HG03103 (cell line): ENCODE data around the gene NFATC2.
A peak's percentile ranks its signal among the peaks of the same experiment; 100 is the strongest.
"Not testable (repeated sequence)": the region's sequence is repeated elsewhere in the genome, so short reads cannot be mapped to it uniquely, and the experiment has no call there.

Experiments
- ATAC-seq: cut with Tn5 transposase; IDR thresholded peaks from one replicate; pipeline ENCODE4 v1.9.1; 2021; ENCODE audit warnings: low read depth; ENCODE audit not compliant: unreplicated experiment

NFATC2 gene

DNA sequence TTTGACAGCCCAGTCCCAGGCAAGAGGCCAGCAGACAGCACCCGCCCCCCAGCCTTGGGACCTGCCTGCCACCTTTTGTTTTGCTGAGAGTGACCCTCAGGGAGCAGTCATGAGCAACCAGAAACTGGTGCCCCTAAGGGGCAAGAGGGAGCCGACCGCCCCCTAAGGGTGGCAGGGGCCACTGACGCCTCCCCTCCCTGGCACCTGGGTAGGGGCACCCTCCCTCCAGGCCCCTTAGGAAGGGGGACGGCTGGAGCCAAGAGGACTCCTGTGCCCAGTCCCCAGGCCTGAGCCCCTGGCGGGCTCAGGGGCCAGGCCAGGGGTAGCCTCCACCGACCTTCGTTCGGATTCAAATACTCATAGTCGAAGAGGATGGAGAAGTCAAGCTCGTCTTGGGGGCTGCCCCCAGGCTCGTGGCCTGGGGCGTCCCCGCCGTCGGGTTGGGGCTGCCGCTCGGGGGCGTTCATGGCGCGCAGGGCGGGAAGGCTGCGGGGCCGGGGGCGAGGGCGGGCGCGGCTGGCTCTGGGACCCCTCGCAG is 417 bp downstream of the NFATC2 start:
- ATAC-seq: peak; percentile 36

DNA sequence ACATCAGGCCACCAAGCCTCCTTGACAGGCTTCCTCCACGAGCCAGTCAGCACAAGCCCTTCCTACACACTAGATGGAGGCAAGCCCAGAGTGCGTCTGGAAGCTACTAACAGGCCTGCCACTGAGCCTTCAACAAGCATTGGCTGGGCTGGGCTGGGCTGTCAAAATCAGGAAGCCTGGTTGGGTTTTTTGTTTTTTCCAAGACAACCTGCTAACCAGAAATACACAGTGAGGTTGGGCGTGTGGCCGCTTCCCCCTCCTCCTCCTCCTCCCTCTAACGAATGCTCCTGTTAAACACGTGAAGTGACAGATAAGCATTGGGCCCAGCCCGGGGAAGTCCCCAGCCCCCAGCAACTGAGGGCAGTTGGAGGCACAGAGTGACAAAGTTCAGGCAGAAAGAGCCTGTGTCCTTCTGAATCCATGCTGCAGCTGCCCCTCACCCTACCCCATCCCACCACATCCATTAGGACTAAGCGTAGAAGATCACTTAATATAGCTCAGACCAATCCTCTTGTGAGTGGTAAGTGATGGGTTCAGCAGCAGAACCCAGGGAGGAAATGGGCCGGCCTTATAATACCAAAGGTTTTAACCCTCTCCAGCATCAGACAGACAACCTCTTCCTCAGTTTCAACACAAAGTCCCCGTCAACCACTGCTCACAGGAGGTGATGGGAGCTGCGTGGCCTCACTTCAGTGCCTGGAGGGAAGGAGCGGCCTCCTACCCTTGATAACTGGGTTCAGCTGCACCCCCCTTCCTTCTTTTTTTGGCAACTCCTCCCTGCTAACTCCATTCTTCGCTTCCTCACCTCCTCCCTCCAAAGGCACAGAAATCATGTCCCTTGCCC is 1.1 kb downstream of the NFATC2 start:
- ATAC-seq: no peak

DNA sequence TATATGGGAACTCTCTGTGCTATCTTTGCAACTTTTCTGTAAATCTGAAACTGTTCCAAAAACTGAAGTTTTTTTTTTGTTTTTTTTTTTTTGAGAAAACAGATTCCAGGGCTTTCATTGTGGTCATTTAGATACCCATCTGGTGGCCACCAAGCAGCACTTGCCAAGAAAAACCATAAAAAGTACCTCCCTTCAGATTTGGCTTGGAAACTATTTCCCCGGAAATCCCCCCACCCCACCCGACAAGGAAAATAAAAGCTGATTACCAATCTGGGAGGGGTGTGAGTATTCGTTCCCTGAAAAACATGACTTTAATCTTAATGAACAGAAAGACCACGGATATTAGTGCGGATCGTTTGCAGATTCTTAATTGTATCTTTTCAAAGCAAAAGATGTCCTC is 1.9 kb downstream of the NFATC2 start:
- ATAC-seq: no peak

DNA sequence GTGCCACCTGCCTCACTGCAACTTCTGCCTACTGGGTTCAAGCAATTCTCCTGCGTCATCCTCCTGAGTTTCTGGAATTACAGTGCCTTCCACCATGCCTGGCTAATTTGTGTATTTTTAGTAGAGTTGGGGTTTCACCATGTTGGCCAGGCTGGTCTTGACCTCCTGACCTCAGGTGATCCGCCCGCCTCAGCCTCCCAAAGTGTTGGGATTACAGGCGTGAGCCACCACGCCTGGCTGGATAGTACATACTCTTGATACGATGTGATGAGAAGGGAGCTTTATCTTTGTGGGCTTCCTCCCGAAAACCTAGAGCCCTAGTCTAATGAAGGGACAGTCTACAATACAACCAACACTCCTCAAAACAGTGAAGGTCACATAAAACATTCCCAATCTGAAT is 2.4 kb downstream of the NFATC2 start:
- ATAC-seq: not testable (repeated sequence)

DNA sequence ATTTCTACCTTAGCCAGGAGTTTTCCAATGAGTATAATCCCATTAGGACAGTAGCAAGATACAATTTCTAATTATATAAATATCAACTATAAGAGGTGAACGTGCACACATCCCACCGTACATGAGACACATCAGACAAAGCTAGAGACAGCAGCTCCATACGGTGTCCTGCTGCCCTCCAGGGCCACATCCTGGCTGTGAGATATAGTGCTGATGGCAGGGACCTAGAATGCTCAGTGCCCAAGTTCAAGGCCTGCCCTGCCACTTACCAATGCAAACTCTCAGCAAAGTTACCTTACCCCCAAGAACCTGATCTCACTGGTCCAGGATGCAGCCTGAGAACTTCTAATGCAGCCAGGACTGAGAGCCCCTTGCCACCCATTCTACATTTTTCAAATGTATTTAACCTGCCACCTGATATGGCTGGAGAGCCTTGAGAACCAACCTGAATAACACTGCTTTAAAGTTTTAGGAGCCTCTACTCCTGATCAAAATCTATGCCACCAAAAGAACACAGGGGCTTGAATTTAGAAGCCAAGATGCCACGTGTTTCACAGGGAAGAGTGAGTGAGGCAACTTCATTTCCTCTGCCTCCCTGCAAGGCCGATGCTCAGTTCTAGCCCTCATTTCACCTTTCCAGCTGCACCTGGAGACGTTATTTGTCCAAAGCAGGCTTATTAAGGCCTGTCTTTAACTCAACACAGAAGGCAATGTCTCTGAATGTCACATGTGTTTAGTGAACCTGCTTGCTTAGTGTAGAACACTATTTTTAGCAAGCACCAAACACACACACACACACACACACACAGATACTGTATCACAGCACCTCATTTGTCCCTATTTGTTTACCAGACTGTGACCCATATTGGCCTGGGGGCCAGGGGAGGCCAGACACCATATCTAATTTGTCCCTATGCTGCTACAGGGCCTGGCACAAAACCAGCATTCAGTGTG is 6.1 kb downstream of the NFATC2 start:
- no peak for ATAC-seq

DNA sequence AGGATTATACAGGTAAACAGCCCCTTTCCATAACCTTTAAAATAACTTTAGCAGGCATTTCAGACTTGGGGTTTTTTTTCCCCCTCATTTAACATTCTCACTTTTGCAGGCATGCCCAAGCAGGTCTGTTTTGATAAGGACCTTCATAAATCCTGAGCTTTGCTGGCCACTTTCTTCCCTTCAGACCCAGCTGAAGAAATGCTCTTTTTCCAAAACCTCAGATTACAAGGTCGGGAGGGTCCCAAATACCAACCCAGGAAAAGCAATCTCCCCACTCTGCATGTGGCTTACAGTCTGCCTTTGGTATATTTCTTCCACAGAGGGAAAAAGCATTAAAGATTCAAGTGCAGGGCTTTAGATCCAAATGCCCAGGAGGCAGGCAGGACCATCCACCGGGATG is 6.8 kb downstream of the NFATC2 start:
- no peak for ATAC-seq

DNA sequence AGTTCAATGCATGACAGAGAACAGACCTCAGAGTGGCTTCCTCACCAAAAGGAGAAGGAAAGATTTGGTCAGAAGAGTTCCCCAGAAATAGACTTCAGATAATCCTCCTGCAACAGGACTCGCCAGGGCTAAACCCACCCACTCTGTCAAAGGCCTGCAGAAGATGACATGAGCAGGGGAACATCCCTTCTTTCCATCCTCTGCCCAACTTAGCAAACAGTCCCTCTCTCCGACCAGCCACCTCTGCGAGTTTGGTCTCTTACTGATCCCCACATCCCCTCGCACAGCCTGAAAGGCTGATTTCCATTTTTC is 7.5 kb downstream of the NFATC2 start:
- ATAC-seq: no peak

DNA sequence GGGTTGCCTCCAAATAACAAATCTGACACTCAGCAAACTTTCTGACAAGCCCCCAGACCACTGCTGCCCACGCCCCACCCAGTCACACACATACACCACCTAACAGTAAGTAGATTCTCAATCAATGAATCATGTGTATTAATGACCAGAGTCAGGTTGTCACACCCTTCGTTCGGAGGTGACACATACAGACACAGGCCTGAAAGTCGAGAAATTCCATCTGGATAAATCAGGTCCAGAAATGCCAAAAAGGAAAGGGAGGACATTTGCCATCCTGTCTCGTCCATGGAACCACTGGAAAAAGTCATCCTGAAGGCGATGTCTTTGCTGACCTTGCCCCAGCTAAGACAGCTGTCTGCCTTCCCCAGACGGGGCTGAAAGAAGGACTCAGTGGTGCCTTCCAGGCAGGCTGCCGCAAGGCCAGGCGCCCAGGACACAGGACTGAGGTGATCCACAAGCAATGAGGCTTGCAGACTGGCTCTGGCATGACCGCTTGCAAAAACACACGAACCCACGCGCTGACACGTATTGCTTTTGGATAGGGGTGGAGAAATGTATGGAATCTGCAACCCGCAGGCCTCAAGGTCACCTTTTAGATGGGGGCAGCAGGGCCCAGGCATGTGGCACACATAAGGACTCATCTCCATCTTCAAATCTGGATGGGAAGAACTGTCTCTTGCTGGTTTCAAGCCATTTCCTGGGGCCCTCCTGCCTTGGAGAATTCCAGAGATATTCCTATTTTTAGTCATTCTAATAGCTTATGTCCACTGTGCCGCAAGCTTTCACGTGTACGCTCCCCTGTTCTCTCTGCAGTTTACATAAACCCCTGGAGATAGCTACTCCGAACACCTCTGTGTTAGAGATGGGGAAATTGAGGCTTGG is 9.0 kb downstream of the NFATC2 start:
- ATAC-seq: no peak

DNA sequence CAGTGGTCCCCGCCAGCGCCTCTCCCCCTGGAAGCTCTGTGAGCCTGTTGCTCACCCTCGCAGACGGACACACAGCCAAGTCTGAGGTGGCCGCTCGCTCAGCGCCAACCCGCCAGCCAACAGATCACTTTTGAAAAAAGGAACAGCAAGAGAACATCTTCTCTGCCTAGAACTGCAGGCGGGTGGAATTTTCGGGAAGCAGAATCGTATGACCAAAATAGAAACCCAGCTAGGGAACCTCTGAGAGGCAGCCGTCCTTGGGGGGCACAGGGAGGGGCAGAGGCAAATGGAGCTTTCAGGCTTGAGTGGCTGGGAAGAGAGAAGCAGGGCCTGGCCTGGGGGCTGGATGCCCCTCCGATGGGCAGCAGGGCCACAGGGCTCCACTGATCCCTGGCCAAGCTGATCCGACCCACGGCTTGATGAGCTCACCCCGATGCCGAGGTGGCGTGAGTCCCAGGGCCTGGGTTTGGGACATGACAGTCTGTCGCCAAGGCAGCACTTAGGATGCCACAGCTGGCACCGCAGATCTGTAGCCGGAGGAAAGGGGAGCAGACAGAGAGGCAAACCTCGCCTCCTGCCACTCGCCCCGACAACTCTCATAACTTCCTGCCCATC is 9.8 kb downstream of the NFATC2 start:
- ATAC-seq: no peak

DNA sequence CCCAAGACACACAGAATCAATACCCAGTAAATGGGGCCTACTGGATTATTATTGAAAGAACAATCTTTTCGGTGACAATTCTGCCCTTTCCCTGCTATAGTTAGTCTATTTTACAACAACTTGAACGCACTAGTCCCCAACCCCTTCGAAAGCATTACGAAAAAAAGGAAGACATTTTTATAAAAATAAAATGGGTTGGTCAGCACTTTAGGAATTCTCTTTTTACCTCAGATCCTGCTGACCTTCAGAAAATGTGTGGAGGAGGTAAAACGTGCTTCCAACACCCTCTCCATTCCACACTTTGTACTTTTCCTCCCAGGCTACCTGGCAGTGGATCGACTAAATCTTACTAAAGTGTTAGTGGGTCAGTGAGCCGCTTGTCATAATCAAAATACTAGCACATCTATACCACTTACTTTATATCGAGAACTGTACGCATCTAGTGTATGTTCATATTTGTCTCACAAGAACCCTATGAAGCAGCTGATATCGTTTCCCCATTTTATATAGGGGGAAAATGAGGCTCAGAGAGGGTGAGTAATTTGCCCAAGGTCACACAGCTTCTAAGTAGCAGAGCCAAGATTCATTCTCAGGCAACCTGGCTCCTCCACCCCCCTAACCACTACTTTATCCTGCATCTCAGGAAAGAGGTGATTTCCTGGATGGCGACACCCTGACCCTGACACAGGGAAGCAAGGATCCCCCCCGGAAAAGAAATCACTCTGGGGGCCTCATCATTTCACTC is 10.6 kb downstream of the NFATC2 start:
- no peak for ATAC-seq

DNA sequence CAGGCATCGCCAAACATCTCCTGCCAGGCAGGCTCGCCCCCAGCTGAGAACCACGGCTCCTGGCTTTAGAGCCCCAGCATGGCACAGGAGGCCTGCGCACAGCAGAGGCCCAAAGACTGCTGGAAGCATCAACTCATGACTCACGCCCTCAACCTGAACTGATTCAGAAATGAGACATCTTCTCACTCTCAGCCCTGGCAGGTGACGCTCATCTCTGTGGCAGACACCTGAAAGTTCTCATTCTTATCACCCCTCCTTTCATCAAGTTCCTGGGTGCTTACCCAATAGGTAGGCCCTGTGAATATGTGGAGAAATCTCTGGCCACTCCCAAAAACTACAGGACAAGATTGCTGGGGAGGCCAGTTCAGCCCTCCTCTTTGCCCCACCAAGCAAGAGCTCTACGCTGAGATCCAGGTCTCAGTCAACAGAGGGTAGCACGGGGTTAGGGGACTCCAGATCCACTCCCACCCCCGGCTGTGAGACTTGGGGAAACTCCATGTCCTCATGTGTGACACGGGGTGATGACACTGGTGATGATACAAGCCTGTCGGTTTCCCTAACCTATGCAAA is 11.3 kb downstream of the NFATC2 start:
- no peak for ATAC-seq

DNA sequence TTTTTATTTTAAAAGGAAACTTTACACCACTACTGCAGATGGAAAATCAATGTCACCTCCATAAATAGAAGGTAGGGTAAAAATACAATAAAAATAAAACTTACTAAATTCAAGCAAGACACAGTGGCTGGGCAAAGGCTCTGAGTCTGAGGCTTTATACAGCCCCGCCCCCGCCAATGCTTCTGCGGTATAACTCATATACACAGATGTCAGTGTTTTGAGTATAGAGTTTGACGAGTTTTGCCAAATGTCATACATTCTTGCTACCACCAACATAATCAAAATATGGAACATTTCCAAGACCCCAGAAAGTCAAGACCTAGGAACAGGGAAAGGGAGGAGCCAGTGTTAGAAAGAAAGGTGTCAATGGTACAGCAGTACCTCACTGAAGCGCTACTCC is 12.8 kb downstream of the NFATC2 start:
- no peak for ATAC-seq

DNA sequence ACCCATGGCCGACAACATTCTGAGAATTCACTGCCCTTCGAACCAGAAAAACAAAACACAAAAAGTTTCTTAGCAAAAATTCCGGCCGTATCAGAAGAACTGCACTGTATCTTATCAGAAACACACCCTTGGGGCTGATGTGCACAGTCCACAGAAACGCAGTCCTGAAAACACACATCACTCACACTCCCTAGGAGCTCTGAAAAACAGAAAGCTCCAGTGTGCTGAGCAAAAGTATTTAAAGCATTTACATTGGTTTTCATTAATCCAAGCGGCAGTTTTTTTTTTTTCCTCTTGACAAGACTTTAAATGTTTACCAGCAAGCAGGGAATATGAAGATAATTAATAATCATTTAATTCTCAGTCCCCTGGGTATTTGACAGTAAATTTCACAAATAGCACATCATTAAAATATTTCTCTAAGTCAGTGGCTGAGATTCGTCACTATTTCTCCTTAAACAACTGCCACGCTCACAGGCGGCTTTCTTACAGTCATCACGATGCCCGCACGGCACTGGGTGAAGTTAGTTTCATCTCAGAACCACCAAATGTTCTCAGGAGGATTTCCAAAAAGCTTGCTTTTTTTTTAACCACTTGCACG is 13.3 kb downstream of the NFATC2 start:
- no peak for ATAC-seq

DNA sequence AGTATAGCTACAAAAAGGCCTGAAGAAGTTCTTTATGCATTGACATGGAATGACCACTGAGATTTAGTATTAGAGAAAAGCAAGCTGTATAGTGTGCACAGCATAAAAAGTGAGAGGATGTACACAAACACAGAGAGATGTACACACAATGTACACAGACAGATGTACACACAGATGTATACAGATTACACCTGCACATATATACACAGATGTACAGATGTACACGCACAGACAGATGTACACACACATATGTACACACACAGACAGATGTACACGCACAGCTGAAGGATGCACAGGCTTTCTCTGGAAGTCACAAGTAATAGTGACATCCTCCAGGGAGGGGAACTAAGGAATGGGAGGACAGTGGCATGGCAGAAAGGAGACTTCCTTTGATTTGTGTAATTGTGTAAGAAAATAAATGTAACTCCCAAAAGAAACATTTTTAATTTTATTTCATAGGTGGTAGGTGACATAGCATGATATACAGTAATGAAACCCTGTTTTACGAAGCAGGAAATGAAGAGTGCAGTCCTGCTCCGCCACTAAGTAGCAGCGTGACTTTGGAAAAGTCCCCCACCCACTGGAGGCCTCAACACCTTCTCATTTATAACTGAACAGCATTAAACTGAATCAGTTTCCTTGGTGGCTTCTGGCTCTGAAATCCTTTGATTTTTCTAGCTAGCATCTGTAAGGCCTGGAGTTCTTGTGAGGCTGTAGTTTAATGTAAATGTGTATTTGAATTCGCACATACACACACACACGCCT is 14.1 kb downstream of the NFATC2 start:
- no peak for ATAC-seq

DNA sequence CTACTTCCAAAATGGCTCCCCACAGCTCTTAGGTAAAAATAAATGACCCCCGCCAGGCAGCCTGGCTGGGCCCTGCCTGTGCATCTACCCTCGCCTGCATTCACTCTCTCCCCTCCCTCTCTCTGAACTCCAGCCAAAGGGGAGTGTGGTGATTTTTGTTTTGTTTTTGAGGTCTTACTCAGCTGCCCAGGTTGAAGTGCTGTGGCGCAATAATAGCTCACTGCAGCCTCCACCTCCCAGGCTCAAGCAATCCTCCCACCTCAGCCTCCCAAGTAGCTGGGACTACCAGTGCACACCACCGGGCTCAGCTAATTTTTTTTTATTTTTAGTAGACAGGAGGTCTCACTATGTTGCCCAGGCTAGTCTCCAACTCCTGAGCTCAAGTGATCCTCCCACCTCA is 15.8 kb downstream of the NFATC2 start:
- ATAC-seq: no peak

DNA sequence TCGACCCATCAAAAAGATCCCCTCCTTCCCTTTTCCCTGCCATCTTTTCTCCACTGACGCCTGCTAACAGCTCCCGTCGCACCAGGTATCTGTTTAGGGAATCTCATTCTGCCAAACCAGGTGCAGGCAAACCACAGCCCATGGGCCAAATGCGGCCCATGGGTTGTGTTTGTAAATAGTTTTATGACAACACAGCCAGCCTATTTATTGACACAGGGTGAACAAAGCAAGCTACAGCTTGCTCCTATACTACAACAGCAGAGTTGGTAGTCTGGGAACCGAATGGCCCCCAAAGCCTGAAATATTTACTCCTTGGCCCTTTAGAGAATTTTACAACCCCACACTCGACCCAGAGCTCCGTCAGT is 16.4 kb downstream of the NFATC2 start:
- ATAC-seq: no peak

DNA sequence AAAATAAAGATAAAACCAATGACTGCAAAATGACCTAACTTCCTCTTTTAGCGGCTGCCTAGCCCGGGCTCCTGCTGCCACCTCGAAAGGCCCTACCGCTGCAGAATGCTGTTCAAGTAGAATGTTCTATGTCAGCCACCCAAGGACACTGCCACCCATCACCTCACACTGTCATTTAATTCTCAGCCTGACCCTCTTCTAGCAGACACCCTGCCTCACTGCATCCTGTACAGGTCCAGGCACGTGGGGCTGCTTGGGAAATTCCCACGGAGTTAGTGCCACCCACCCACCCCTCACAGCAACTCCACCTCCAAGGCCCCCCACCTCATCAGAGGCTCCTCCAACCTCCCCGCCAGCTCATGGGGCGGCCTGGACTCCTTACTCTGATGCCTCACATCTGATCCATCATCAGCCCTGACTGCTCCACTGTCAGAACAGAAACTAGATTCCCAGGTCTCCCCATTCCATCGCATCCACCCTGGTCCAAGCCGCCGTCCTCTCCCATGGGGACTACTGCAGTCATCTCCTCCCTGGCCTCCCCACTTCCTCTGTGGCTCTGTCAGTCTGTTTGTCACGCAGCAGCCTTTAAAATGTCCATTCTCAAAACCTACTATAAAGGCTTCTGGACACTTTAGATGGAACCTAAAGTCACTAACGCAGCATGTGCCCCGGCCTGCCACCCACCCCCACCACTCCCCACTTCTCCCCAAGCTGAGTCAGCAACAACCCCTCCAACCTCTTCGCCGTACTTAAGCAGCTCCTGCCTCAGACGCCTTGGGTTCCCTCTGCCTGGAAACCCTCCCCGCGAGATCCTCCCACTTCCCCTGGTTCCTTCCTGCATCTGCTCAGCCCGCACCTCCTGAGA is 17.0 kb downstream of the NFATC2 start:
- no peak for ATAC-seq
